IPS-18a (cell line): ENCODE data around the gene HIVEP3.

ENCODE experiments used
- H3K27ac ChIP-seq: one replicate; pipeline ENCODE4 v1.5.1; 2013; ENCODE audit warnings: low read length
- H3K27me3 ChIP-seq: one replicate; pipeline ENCODE4 v1.6.1; 2013; ENCODE audit warnings: mild to moderate bottlenecking, low read length; ENCODE audit not compliant: control insufficient read depth, insufficient read depth
- H3K36me3 ChIP-seq: one replicate; pipeline ENCODE4 v1.6.1; 2013; ENCODE audit warnings: low read depth, low read length; ENCODE audit not compliant: control insufficient read depth
- H3K4me1 ChIP-seq: one replicate; pipeline ENCODE4 v1.6.1; 2013; ENCODE audit warnings: low read depth, low read length; ENCODE audit not compliant: control insufficient read depth
- H3K4me3 ChIP-seq: one replicate; pipeline ENCODE4 v1.5.1; 2013; ENCODE audit warnings: low read length
- H3K9ac ChIP-seq: one replicate; pipeline ENCODE4 v1.6.1; 2013; ENCODE audit warnings: mild to moderate bottlenecking, low read length, moderate library complexity
- H3K9me3 ChIP-seq: one replicate; pipeline ENCODE4 v1.6.1; 2013; ENCODE audit warnings: low read depth, low read length; ENCODE audit not compliant: control insufficient read depth

HIVEP3 gene

DNA sequence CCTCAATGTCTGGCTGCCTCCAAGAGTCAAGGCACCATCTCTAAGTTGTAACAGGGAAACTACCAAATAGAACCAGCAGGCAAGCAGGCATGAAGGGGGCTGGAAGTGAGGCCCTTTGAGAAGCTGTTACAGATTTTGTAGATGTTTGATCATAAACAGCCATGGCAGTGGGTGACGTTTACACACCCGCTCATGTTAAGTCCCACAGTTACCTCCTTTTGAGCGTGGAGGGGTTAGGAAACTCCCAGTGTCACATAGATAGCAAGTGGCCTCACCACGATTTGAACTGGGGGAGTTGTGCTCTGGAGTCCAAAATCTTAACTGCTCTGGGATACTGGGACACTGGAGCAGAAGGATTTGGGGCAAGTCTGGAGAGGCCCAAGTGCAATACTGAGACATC is 192.4 kb downstream of the HIVEP3 start:
- H3K9me3 ChIP-seq, result no peaks in the 10 kb centered on the region
- H3K27me3 ChIP-seq, result no peaks in the 10 kb centered on the region
- no peaks in the 10 kb centered on the region for H3K36me3 ChIP-seq
- no peak overlapping the region for H3K4me3 ChIP-seq
- no peaks in the 10 kb centered on the region for H3K4me1 ChIP-seq
- H3K27ac ChIP-seq, result no peak overlapping the region
- H3K9ac ChIP-seq, result no peak overlapping the region

- Histone ChIP-seq H3K36me3 (no peaks in the 10 kb centered on the region), H3K27ac (no peak overlapping the region), H3K9ac (no peak overlapping the region)
Measured at GRCh38 chr1:41724926-41725325, 193.8 kb downstream of the HIVEP3 start.

GRCh38 chr1:41724248-41724647 is 194.5 kb downstream of the HIVEP3 start:
- Histone ChIP-seq H3K27ac (no peak overlapping the region), H3K9me3 (no peaks in the 10 kb centered on the region), H3K4me1 (no peaks in the 10 kb centered on the region), H3K9ac (no peak overlapping the region), H3K36me3 (no peaks in the 10 kb centered on the region), H3K4me3 (no peak overlapping the region), H3K27me3 (no peaks in the 10 kb centered on the region)

More at GRCh38 chr1:41724926-41725325, 193.8 kb downstream of the HIVEP3 start:
- Histone ChIP-seq H3K4me3 (no peak overlapping the region), H3K27me3 (no peaks in the 10 kb centered on the region), H3K4me1 (no peaks in the 10 kb centered on the region), H3K9me3 (no peaks in the 10 kb centered on the region)

DNA sequence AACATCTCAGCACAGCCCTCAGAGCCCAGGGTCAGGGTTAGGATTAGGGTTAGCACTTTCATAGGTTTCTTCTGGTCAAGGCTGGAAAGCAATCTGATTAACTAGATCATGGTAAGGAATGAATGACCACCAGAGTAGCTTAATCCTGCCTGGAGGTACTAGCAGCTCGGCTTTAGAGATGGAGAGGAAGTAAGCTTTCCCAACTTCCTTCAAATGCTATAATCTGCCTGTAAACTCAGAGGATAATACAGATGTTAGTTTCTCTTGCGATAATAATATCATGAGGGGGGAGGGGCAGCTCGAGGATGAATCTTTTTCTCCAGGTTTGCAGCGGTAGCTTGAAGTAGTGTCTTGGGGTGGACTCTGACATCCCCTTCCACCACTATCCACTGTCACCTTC is 194.9 kb downstream of the HIVEP3 start:
- no peaks in the 10 kb centered on the region for H3K9me3 ChIP-seq
- H3K4me1 ChIP-seq, result no peaks in the 10 kb centered on the region
- H3K27me3 ChIP-seq, result no peaks in the 10 kb centered on the region
- no peak overlapping the region for H3K4me3 ChIP-seq
- H3K36me3 ChIP-seq, result no peaks in the 10 kb centered on the region
- H3K9ac ChIP-seq, result no peak overlapping the region
- no peak overlapping the region for H3K27ac ChIP-seq

- Histone ChIP-seq H3K9me3 (no peaks in the 10 kb centered on the region), H3K9ac (no peak overlapping the region), H3K4me3 (no peak overlapping the region), H3K4me1 (no peaks in the 10 kb centered on the region), H3K36me3 (no peaks in the 10 kb centered on the region), H3K27me3 (no peaks in the 10 kb centered on the region), H3K27ac (no peak overlapping the region)
Measured at GRCh38 chr1:41722184-41722583, 196.5 kb downstream of the HIVEP3 start.

GRCh38 chr1:41720861-41721410 is 197.8 kb downstream of the HIVEP3 start:
- H3K4me1 ChIP-seq, result no peaks in the 10 kb centered on the region
- H3K9ac ChIP-seq, result no peak overlapping the region
- no peaks in the 10 kb centered on the region for H3K27me3 ChIP-seq
- no peaks in the 10 kb centered on the region for H3K9me3 ChIP-seq
- H3K36me3 ChIP-seq, result no peaks in the 10 kb centered on the region
- H3K4me3 ChIP-seq, result no peak overlapping the region
- no peak overlapping the region for H3K27ac ChIP-seq

- Histone ChIP-seq H3K4me1 (no peaks in the 10 kb centered on the region), H3K9ac (no peak overlapping the region), H3K27me3 (no peaks in the 10 kb centered on the region), H3K9me3 (no peaks in the 10 kb centered on the region), H3K4me3 (no peak overlapping the region), H3K27ac (no peak overlapping the region), H3K36me3 (no peaks in the 10 kb centered on the region)
Measured at GRCh38 chr1:41719590-41719989, 199.1 kb downstream of the HIVEP3 start.

GRCh38 chr1:41719128-41719527 is 199.6 kb downstream of the HIVEP3 start:
- Histone ChIP-seq H3K36me3 (no peaks in the 10 kb centered on the region), H3K9ac (no peak overlapping the region), H3K27me3 (no peaks in the 10 kb centered on the region), H3K27ac (no peak overlapping the region), H3K4me3 (no peak overlapping the region), H3K9me3 (no peaks in the 10 kb centered on the region), H3K4me1 (no peaks in the 10 kb centered on the region)

GRCh38 chr1:41718497-41718896 is 200.2 kb downstream of the HIVEP3 start:
- Histone ChIP-seq H3K4me3 (no peak overlapping the region), H3K9me3 (no peaks in the 10 kb centered on the region), H3K27me3 (no peaks in the 10 kb centered on the region), H3K27ac (no peak overlapping the region), H3K9ac (no peak overlapping the region), H3K4me1 (peaks cover 5% of the 10 kb centered on the region), H3K36me3 (no peaks in the 10 kb centered on the region)

DNA sequence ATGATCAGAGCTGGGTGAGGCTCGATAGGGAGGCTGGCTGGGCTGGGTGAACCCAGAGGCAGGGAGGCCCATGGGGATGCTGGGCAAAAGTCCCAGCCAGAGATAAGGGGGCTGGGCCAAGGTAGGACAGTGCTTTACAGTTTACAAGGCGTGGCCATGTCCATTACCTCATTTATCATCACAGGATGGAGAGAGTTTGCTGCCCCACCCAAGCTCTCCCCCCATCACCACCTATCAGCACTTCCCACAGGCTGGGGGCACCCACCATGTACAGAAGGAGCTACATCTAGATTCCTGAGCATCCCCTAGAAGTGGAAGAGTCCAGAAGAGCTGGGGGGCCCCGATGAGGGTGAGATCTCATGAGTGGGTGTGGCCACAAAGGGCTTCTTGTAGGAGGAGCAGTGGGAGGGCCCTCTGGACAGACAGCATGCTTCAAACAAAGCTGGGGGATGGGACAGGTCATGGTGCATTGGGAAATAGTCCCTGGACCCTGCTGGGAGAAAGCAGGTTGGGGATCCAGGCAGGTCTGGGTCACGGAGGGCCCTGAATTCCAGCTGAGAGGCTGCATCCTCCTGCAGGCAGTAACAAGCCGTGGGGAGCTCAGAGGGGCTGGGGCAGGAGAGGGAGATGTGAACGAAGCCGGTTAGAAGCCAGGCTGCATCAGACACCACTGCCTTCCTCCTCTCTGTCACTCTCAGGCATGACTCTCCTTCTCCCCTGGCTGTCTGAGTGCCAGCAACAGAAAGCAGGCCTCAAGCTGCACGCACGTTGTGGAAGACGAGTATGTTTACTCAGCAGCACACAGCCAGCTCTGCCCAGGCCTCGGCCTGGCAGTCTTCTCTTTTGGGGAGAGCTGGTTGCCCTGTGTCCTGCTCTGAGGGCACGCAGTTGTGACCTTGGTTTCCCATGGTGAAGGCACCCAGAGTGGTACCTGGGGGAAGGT is 202.3 kb downstream of the HIVEP3 start:
- H3K27me3 ChIP-seq, result no peaks in the 10 kb centered on the region
- H3K4me3 ChIP-seq, result no peak overlapping the region
- H3K27ac ChIP-seq, result no peak overlapping the region
- no peak overlapping the region for H3K9ac ChIP-seq
- H3K4me1 ChIP-seq, result peaks cover 8% of the 10 kb centered on the region
- no peaks in the 10 kb centered on the region for H3K9me3 ChIP-seq
- no peaks in the 10 kb centered on the region for H3K36me3 ChIP-seq

DNA sequence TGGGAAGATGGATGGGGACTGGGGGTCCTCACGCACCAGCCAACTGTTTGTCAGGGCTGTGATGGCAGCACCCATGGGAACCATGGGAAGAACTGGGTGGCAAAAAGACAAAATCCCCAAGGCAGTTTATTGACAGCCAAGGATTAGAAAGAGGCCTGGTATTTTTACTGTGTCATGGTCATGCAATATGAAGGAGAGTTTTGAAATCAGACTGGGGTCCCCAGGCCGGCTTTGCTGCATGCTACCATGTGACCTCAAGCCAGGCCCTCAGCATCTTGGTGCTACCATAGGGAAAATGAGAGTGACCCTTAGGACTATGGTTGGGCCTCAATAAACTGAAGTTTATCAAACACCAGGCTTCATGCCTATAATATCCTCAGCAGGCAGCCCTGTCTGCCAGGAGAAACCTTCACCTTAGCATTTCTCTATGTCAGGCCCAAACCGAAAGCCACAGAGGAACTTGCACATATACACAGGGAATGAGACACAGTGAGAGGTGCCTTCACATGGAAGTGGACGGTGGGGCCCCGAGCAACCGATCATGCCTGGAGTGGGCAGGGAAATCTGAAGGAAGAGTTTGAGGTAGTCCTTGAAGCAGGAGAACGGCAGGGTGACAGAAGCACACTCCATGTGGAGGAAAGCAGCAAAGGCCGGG is 203.2 kb downstream of the HIVEP3 start:
- no peak overlapping the region for H3K9ac ChIP-seq
- H3K27me3 ChIP-seq, result no peaks in the 10 kb centered on the region
- H3K9me3 ChIP-seq, result no peaks in the 10 kb centered on the region

More for the DNA sequence above, 203.2 kb downstream of the HIVEP3 start:
- Histone ChIP-seq H3K36me3 (no peaks in the 10 kb centered on the region), H3K27ac (no peak overlapping the region), H3K4me3 (no peak overlapping the region), H3K4me1 (peaks cover 8% of the 10 kb centered on the region)
